OCI-LY7 (cell line): ENCODE measurements around the gene ROS1.

Experiments
- CTCF ChIP-seq: fragments of 200-600 bp; sonication (generic); conservative IDR thresholded peaks from 2 replicates; pipeline ENCODE4 v1.5.1; 2014; ENCODE audit warnings: mild to moderate bottlenecking, antibody characterized with exemption, low read length, moderate library complexity, mixed read lengths
- EZH2phosphoT487 ChIP-seq: fragments of 200-600 bp; sonication (generic); IDR thresholded peaks from 2 replicates; pipeline ENCODE4 v1.6.1; 2018; ENCODE audit warnings: low read depth, borderline replicate concordance, mild to moderate bottlenecking, mixed run types, antibody characterized with exemption, low read length, moderate library complexity, mixed read lengths

GRCh38 chr6:117265410-117266256 lies 160.1 kb downstream of the ROS1 start, which contains the start of gene VGLL2:
- TF ChIP-seq CTCF (no peak), EZH2phosphoT487 (no peak)
